GM12891 (cell line): ENCODE results near the gene HELZ.

Source experiments
- DNase-seq: peaks from one replicate; pipeline ENCODE4 v3.0.0; 2011; ENCODE audit warnings: low spot score; ENCODE audit not compliant: insufficient read length
- FAIRE-seq: peaks from 2 replicates; lab custom pipeline; 2011; peaks lifted over from hg19 to GRCh38; lab: Jason Lieb, UNC
- PAX5 ChIP-seq: IDR thresholded peaks from 2 replicates; pipeline ENCODE4 v1.6.1; 2011; ENCODE audit warnings: low read length, moderate library complexity, mild to moderate bottlenecking; ENCODE audit not compliant: insufficient read depth, severe bottlenecking
- POLR2A ChIP-seq: IDR thresholded peaks from 2 replicates; pipeline ENCODE4 v1.6.1; 2011; ENCODE audit warnings: low read depth, low read length, control low read depth
- POLR2AphosphoS5 ChIP-seq: IDR thresholded peaks from 2 replicates; pipeline ENCODE4 v1.6.1; 2011; ENCODE audit warnings: low read depth, low read length, control low read depth
- POU2F2 ChIP-seq: IDR thresholded peaks from 2 replicates; pipeline ENCODE4 v1.6.1; 2011; ENCODE audit warnings: low read depth, mild to moderate bottlenecking, control low read depth, low read length, moderate library complexity
- SPI1 ChIP-seq: IDR thresholded peaks from 2 replicates; pipeline ENCODE4 v1.6.1; 2011; ENCODE audit warnings: low read depth, low read length, control low read depth
- TAF1 ChIP-seq: IDR thresholded peaks from 2 replicates; pipeline ENCODE4 v1.6.1; 2011; ENCODE audit warnings: low read depth, low read length, control low read depth

HELZ gene

GRCh38 chr17:67246403-67246652 lies 1.3 kb upstream of the HELZ start:
- DNase-seq (no peak), FAIRE-seq (no peak)
- TF ChIP-seq POU2F2 = no peak
- no peak for TF ChIP-seq SPI1
- TF ChIP-seq TAF1 = no peak
- no peak for TF ChIP-seq POLR2A

GRCh38 chr17:67245694-67246402 lies 852 bp upstream of the HELZ start:
- FAIRE-seq (no peak), DNase-seq (peak; percentile 33)
- no peak for TF ChIP-seq TAF1
- TF ChIP-seq POLR2AphosphoS5 = no peak
- TF ChIP-seq POLR2A = no peak
- no peak for TF ChIP-seq PAX5
- TF ChIP-seq SPI1 = no peak
- no peak for TF ChIP-seq POU2F2

GRCh38 chr17:67244431-67245072 lies 444 bp downstream of the HELZ start:
- DNase-seq (peak; percentile 39), FAIRE-seq (no peak)
- TF ChIP-seq POU2F2 (no peak), POLR2AphosphoS5 (no peak), POLR2A (no peak), TAF1 (no peak), SPI1 (no peak), PAX5 (no peak)

DNA sequence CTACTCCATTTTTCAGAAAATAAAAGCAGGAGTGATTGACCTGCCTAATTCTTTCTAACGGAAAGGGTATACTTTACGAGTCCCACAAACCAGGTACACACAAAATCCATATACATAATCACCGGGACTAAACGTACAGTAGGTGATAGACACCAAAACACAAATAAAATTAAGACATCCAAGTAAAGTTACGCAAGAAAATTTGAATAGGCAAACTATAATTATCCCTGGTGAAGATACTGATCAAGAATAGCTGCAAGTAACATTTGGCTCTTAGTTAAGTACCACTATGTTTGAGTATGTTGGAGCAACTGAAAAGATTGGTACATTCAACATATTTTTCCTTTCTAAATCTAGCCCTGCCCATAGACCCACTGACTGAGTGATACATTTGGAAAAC lies 1.7 kb downstream of the HELZ start:
- TF ChIP-seq POLR2AphosphoS5 = no peak
- no peak for TF ChIP-seq POU2F2
- TF ChIP-seq POLR2A = no peak
- no peak for TF ChIP-seq SPI1
- TF ChIP-seq PAX5 = no peak
- TF ChIP-seq TAF1 = no peak
- no peak for DNase-seq
- FAIRE-seq = no peak

DNA sequence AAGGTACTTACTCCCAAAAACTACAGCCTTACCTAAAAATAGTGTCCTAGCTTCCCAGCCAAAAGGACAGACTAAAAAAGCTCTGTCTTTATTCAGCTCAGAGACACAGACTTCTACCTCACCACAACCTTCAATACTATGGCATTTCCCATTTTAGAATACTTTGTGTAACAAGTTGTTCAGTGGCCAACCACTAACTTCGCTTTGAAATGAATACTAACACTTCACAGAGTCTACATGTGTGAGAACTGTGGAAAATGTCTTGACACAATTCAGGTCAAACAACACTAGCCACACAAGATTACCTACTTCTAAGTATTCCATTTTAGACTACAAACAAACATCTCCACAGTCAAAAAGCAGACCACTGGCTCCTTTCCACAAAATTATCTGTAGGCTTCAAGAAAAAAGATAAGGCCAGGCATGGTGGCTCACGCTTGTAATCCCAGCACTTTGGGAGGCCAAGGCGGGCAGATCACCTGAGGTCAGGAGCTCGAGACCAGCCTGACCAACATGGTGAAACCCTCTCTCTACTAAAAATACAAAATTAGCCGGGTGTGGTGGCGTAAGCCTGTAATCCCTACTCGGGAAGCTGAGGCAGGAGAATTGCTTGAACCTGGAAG lies 3.2 kb downstream of the HELZ start:
- DNase-seq (no peak), FAIRE-seq (no peak)
- no peak for TF ChIP-seq POLR2A
- TF ChIP-seq POLR2AphosphoS5 = no peak
- TF ChIP-seq TAF1 = no peak
- no peak for TF ChIP-seq POU2F2
- TF ChIP-seq PAX5 = no peak
- no peak for TF ChIP-seq SPI1

- FAIRE-seq (no peak), DNase-seq (no peak)
- TF ChIP-seq POLR2A (no peak), PAX5 (no peak), POLR2AphosphoS5 (no peak), TAF1 (no peak)
Observed at GRCh38 chr17:67239597-67239996, 5.4 kb downstream of the HELZ start.

DNA sequence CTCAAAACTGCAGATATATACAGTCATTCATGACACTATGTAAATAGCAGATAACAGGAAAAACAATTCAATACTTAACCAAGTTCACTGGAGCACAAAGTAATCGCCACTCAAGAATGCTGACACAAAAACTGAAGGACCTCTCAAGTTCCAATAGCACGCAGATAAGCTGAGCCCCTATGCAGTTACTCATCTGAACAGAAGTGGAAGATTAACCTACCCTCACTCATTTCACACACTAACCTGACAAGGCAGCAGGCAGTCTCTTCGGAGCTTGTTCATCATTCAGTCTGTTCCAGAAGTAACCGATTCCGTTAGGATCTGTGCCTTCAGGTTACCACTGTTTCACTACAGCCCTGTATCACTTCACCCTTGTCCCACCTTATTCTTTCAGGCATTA lies 6.0 kb downstream of the HELZ start:
- TF ChIP-seq TAF1 = no peak
- no peak for TF ChIP-seq PAX5
- no peak for TF ChIP-seq POLR2A
- no peak for TF ChIP-seq POLR2AphosphoS5
- no peak for TF ChIP-seq SPI1
- no peak for TF ChIP-seq POU2F2
- DNase-seq = no peak
- no peak for FAIRE-seq

GRCh38 chr17:67232441-67232840 lies 12.6 kb downstream of the HELZ start:
- no peak for FAIRE-seq

GRCh38 chr17:67229109-67229955 lies 15.7 kb downstream of the HELZ start:
- FAIRE-seq = no peak
- no peak for DNase-seq
- no peak for TF ChIP-seq POLR2A
- TF ChIP-seq TAF1 = no peak
- no peak for TF ChIP-seq SPI1
- no peak for TF ChIP-seq POU2F2
- TF ChIP-seq POLR2AphosphoS5 = no peak
- no peak for TF ChIP-seq PAX5

More at GRCh38 chr17:67232441-67232840, 12.6 kb downstream of the HELZ start:
- no peak for DNase-seq
- no peak for TF ChIP-seq POLR2A
- no peak for TF ChIP-seq POU2F2
- no peak for TF ChIP-seq PAX5

- no peak for DNase-seq
- TF ChIP-seq SPI1 = no peak
- TF ChIP-seq POLR2AphosphoS5 = no peak
- TF ChIP-seq PAX5 = no peak
- no peak for TF ChIP-seq TAF1
- no peak for TF ChIP-seq POU2F2
- TF ChIP-seq POLR2A = no peak
- FAIRE-seq = no peak
Observed at GRCh38 chr17:67227488-67227887, 17.5 kb downstream of the HELZ start.
